ENCODE measurements around the gene NEDD4L. TPM values are rescaled to one million over a fixed set of nuclear protein-coding genes. Genes with fewer than 3 reads are reported as not detected.
A peak's percentile ranks its signal among the peaks of the same experiment; 100 is the strongest.

Gene NEDD4L
- total RNA-seq, 1 experiment from 2014 or later: 57.4 TPM

DNA sequence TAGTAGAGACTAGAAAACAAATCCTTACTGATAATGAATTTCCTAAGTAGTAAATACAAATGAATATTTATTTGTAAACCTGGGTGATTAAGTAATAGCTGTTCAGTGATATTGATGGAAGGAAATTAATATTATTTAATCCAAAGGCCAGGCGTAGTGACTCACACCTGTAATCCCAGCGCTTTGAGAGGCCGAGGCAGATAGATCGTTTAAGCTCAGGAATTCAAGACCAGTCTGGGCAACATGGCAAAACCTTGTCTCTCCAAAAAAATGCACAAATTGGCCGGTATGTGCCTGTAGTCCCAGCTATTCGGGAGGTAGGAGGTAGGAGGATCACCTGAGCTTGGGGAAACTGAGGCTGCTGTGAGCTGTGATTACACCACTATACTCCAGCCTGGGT lies 228.2 kb downstream of the NEDD4L start:
- no peak overlapping the region for H3K4me2 ChIP-seq
- no peak overlapping the region for H3K4me3 ChIP-seq
- H3K79me2 ChIP-seq (ENCODE audit: low read depth): peaks cover 84% of the 10 kb centered on the region
- no peaks in the 10 kb centered on the region for H3K9me3 ChIP-seq (ENCODE audit: insufficient read depth, low read depth)
- intact Hi-C loops (cut with micrococcal nuclease; ENCODE audit: unreplicated experiment): no loop called here
- H3K36me3 ChIP-seq (ENCODE audit: low read depth): 0 out of 2 replicates have a peak, but pooled peaks cover 7% of the 10 kb centered on the region
- H3K9me2 ChIP-seq (ENCODE audit: insufficient read depth): no peaks in the 10 kb centered on the region
- peaks cover 46% of the 10 kb centered on the region for H3K4me1 ChIP-seq (replicated peaks; ENCODE audit: insufficient read depth)
- POLR2A ChIA-PET (ENCODE audit: unreplicated experiment): no interaction called here
- TF ChIP-seq, protein P1, sequence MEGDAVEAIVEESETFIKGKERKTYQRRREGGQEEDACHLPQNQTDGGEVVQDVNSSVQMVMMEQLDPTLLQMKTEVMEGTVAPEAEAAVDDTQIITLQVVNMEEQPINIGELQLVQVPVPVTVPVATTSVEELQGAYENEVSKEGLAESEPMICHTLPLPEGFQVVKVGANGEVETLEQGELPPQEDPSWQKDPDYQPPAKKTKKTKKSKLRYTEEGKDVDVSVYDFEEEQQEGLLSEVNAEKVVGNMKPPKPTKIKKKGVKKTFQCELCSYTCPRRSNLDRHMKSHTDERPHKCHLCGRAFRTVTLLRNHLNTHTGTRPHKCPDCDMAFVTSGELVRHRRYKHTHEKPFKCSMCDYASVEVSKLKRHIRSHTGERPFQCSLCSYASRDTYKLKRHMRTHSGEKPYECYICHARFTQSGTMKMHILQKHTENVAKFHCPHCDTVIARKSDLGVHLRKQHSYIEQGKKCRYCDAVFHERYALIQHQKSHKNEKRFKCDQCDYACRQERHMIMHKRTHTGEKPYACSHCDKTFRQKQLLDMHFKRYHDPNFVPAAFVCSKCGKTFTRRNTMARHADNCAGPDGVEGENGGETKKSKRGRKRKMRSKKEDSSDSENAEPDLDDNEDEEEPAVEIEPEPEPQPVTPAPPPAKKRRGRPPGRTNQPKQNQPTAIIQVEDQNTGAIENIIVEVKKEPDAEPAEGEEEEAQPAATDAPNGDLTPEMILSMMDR (conservative IDR thresholded peaks at IDR 0.05): no peak
- no peak for TF ChIP-seq EZH2 (IDR thresholded peaks at IDR 0.05; ENCODE audit: low read depth)
- BruUV-seq (replicated peaks): no TSS peak
- peak overlapping the region; percentile 95; the same call in 1 of the 2 replicates for H3K27ac ChIP-seq
- CTCF ChIA-PET: no interaction called here
- H3K27me3 ChIP-seq (ENCODE audit: insufficient read depth, low read depth): no peaks in the 10 kb centered on the region
- DNase-seq: no peak
- H3F3A ChIP-seq (ENCODE audit: insufficient read depth, low read depth): peaks cover 39% of the 10 kb centered on the region
- H4K20me1 ChIP-seq (ENCODE audit: insufficient read depth): peaks cover 7% of the 10 kb centered on the region; the same call in 1 of the 2 replicates
- H2AFZ ChIP-seq: no peak overlapping the region

DNA sequence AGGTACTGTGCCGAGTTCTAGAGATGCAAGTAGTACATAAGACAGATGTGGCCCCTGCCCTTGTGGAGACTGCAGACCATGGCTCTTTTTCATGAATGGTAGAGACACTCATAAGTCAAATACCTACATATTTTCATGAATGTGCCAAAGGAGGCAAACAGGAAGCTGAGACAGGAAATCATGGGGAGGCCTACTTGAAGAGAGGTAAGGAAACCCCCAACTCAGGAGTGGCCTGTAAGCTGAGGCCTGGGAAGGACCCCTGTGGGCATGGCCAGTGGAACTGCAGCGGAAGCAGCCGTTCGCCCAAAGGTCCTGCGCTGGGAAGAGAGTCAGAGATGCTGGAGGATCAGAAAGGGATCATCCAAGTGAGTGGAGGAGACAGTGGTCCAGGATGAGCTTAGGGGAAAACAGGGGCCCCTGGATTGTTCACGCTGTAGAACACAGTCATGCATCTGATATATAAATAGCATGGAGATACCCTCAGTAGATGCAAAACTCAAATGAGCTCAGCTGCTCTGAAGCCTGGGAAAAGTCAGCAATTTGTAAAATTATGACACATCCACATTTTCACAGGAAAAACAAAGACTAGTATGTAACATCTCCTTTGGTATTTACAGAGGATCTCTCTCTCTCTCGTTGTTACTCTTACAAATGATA lies 228.9 kb downstream of the NEDD4L start:
- peaks cover 32% of the 10 kb centered on the region for H3F3A ChIP-seq (ENCODE audit: insufficient read depth, low read depth)
- no peak overlapping the region for H2AFZ ChIP-seq
- H3K27ac ChIP-seq: no peak overlapping the region
- H3K4me1 ChIP-seq (replicated peaks; ENCODE audit: insufficient read depth): peaks cover 39% of the 10 kb centered on the region
- BruUV-seq (replicated peaks): no TSS peak
- DNase-seq: no peak
- no peaks in the 10 kb centered on the region for H3K27me3 ChIP-seq (ENCODE audit: insufficient read depth, low read depth)
- POLR2A ChIA-PET (ENCODE audit: unreplicated experiment): no interaction called here
- H3K9me2 ChIP-seq (ENCODE audit: insufficient read depth): no peaks in the 10 kb centered on the region
- H3K4me3 ChIP-seq: no peak overlapping the region
- TF ChIP-seq EZH2 (IDR thresholded peaks at IDR 0.05; ENCODE audit: low read depth): no peak
- TF ChIP-seq, protein P1 (conservative IDR thresholded peaks at IDR 0.05): no peak
- H3K79me2 ChIP-seq (ENCODE audit: low read depth): peaks cover 83% of the 10 kb centered on the region
- intact Hi-C loops (cut with micrococcal nuclease; ENCODE audit: unreplicated experiment): no loop called here
- H3K4me2 ChIP-seq: no peak overlapping the region
- no peaks in the 10 kb centered on the region for H3K9me3 ChIP-seq (ENCODE audit: insufficient read depth, low read depth)
- CTCF ChIA-PET: no interaction called here
- H3K36me3 ChIP-seq (ENCODE audit: low read depth): 0 out of 2 replicates have a peak, but pooled peaks cover 7% of the 10 kb centered on the region
- peaks cover 7% of the 10 kb centered on the region; the same call in 1 of the 2 replicates for H4K20me1 ChIP-seq (ENCODE audit: insufficient read depth)

DNA sequence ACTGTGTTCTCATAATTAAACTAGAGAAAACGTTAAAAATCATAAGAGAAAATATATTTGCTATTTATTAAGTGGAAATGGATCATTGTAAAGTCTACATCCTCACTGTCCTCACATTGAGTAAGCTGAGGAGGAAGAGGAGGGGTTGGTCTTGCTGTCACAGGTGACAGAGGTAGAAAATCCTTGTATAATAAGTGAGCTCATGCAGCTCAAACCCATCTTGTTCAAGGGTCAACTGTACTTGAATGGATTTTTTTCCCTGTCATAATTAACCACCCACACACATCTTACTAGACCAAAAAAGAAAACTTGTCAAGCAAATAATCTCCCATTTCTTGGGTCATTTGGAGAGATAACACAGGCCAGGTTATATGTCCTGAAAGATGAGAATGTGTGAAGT lies 231.2 kb downstream of the NEDD4L start:
- H3K27ac ChIP-seq: no peak overlapping the region
- H2AFZ ChIP-seq: no peak overlapping the region
- POLR2A ChIA-PET (ENCODE audit: unreplicated experiment): interaction anchor here (0.7 kb wide), 1 partner anchor 54 kb away, joined by 8 read pairs; no protein-coding TSS in a partner anchor
- H3K9me3 ChIP-seq (ENCODE audit: insufficient read depth, low read depth): no peaks in the 10 kb centered on the region
- CTCF ChIA-PET: no interaction called here
- H3K4me2 ChIP-seq: no peak overlapping the region
- H3K27me3 ChIP-seq (ENCODE audit: insufficient read depth, low read depth): no peaks in the 10 kb centered on the region
- peaks cover 13% of the 10 kb centered on the region for H3F3A ChIP-seq (ENCODE audit: insufficient read depth, low read depth)
- no peak overlapping the region for H3K4me3 ChIP-seq
- intact Hi-C loops (cut with micrococcal nuclease; ENCODE audit: unreplicated experiment): no loop called here
- H3K79me2 ChIP-seq (ENCODE audit: low read depth): peaks cover 90% of the 10 kb centered on the region
- TF ChIP-seq EZH2 (IDR thresholded peaks at IDR 0.05; ENCODE audit: low read depth): no peak
- TF ChIP-seq, protein P1 (conservative IDR thresholded peaks at IDR 0.05): no peak
- H3K9me2 ChIP-seq (ENCODE audit: insufficient read depth): no peaks in the 10 kb centered on the region
- peaks cover 20% of the 10 kb centered on the region for H3K4me1 ChIP-seq (replicated peaks; ENCODE audit: insufficient read depth)
- BruUV-seq (replicated peaks): no TSS peak
- no peak for DNase-seq
- H4K20me1 ChIP-seq (ENCODE audit: insufficient read depth): peaks cover 8% of the 10 kb centered on the region
- 0 out of 2 replicates have a peak, but pooled peaks cover 7% of the 10 kb centered on the region for H3K36me3 ChIP-seq (ENCODE audit: low read depth)

All from PC-9 (cell line).